ENCODE measurements around the gene CACNA1B. TPM values are rescaled to one million over a fixed set of nuclear protein-coding genes. Genes with fewer than 3 reads are reported as not detected.

Gene CACNA1B
- total RNA-seq, 2 donors from 2014 or later, result 3.6 to 7.9 TPM

GRCh38 chr9:137833721-137834613, 43.6 kb upstream of the CACNA1B start:
- H3K27me3 ChIP-seq (ENCODE audit: control insufficient read depth, insufficient read depth, low read length, poor library complexity, severe bottlenecking), result no peaks in the 10 kb centered on the region
- H3K36me3 Mint-ChIP-seq (ENCODE audit: low read depth), result peaks cover 57% of the 10 kb centered on the region
- no peak overlapping the region for H3K27ac Mint-ChIP-seq
- no peak for DNase-seq
- no peaks in the 10 kb centered on the region for H3K4me1 Mint-ChIP-seq
- no peaks in the 10 kb centered on the region for H3K9me3 ChIP-seq (ENCODE audit: control insufficient read depth, low read length)
- H3K9ac ChIP-seq (ENCODE audit: extremely low read depth, low read length, poor library complexity, severe bottlenecking), result no peak overlapping the region
- 95% methylated on average over 43 to 73 of the region's 73 CpGs for WGBS, 2 experiments (ENCODE audit: insufficient coverage in 1 of 2, insufficient read length in 1 of 2)
- no peak for TF ChIP-seq CTCF (conservative IDR thresholded peaks at IDR 0.05)
- peaks cover 46% of the 10 kb centered on the region for H3K36me3 ChIP-seq (ENCODE audit: control insufficient read depth, insufficient read depth, low read length)
- no peaks in the 10 kb centered on the region for H3K4me1 ChIP-seq (ENCODE audit: control insufficient read depth, insufficient read depth, low read length)
- H3K27me3 Mint-ChIP-seq (ENCODE audit: insufficient read depth), result no peaks in the 10 kb centered on the region
- H3K4me3 Mint-ChIP-seq, result no peak overlapping the region
- no peak overlapping the region for H3K27ac ChIP-seq (ENCODE audit: low read depth, low read length)
- no peak overlapping the region for H3K4me3 ChIP-seq (ENCODE audit: low read length)
- H3K9me3 Mint-ChIP-seq, result peaks cover under 1% of the 10 kb centered on the region

GRCh38 chr9:137834846-137835546, 42.6 kb upstream of the CACNA1B start:
- no peaks in the 10 kb centered on the region for H3K27me3 Mint-ChIP-seq (ENCODE audit: insufficient read depth)

More at GRCh38 chr9:137834846-137835546, 42.6 kb upstream of the CACNA1B start:
- Histone ChIP-seq H3K36me3 (ENCODE audit: control insufficient read depth, insufficient read depth, low read length) (peaks cover 37% of the 10 kb centered on the region), H3K4me3 (ENCODE audit: low read length) (no peak overlapping the region), H3K27ac (ENCODE audit: low read depth, low read length) (no peak overlapping the region), H3K9me3 (ENCODE audit: control insufficient read depth, low read length) (no peaks in the 10 kb centered on the region), H3K27me3 (ENCODE audit: control insufficient read depth, insufficient read depth, low read length, poor library complexity, severe bottlenecking) (no peaks in the 10 kb centered on the region), H3K9ac (ENCODE audit: extremely low read depth, low read length, poor library complexity, severe bottlenecking) (no peak overlapping the region), H3K4me1 (ENCODE audit: control insufficient read depth, insufficient read depth, low read length) (no peaks in the 10 kb centered on the region)
- Mint-ChIP-seq H3K9me3 (peaks cover 5% of the 10 kb centered on the region), H3K4me1 (no peaks in the 10 kb centered on the region), H3K36me3 (ENCODE audit: low read depth) (peaks cover 53% of the 10 kb centered on the region), H3K27ac (no peak overlapping the region), H3K4me3 (no peak overlapping the region)
- TF ChIP-seq CTCF (conservative IDR thresholded peaks at IDR 0.05), result no peak
- no peak for DNase-seq
- 95 to 96% methylated on average over 55 to 66 of the region's 66 CpGs for WGBS, 2 experiments (ENCODE audit: insufficient coverage in 1 of 2, insufficient read length in 1 of 2)

All from endodermal cell (in vitro differentiated cells).